ENCODE results near the gene CCDC198.

CCDC198 gene, protein sequence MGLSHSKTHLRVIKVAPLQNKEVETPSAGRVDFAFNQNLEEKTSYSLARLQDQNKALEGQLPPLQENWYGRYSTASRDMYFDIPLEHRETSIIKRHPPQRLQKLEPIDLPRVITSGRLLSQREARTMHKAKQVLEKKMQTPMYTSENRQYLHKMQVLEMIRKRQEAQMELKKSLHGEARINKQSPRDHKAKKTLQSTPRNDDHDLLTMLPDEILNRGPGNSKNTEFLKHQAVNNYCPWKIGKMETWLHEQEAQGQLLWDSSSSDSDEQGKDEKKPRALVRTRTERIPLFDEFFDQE

DNA sequence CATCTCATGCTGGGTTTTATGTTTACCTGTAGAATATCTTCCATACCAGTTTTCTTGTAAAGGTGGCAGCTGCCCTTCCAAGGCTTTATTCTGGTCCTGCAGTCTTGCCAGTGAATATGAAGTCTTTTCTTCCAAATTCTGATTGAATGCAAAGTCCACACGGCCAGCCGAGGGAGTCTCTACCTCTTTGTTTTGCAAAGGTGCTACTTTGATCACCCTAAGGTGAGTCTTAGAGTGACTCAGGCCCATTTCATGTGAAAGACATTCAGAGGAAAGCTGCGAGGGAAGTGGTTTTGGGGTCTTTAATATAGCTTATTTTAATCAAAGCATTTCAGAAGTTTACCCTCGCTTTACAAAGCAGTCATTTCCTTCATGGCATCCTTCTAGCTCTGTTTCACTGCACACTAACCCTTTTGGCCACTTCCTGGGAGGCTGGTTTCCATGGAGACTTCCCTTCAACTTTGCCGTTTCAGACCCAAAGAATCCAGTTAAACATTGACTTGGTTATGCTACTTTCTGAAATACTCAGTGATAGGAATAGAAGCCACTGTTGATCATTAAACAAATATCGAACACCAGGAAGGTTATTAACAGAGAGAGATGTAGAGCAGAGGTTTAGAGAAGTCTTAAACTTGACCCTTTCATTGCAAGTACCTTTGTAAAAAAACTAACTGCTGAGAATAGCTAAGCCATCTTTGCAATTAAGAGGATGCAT, at the start of gene CCDC198:
Gene CCDC198, minus strand, starts transcription at position 391 of the 715 bp plus-strand sequence. Its CDS starts 142 bp downstream, at position 249.
- DNase-seq, result no peak

GRCh38 chr14:57533214-57533613, 39.6 kb upstream of the CCDC198 start:
- no peak for DNase-seq

GRCh38 chr14:57530571-57530970, 36.9 kb upstream of the CCDC198 start:
- no peak for DNase-seq

DNA sequence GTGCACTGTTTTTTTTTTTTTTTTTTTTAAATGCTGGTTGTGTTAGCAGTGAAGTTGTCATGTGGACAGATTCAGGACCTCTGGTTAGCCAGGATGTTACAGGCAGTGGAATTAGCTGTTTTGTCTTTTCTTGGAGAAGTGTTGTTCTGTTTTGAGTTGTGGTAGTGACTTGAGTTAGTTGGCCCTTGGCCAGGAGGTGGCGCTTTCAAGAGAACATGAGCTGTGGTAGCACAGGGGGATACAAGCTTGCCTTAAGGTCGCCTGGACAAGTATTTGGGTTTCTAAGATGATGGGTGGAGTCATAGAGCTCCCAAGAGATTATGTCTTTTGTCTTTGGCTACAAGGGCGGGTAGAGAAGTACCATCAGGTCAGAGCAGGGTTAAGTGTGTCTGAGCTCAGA, 33.3 kb upstream of the CCDC198 start:
- DNase-seq, result no peak

DNA sequence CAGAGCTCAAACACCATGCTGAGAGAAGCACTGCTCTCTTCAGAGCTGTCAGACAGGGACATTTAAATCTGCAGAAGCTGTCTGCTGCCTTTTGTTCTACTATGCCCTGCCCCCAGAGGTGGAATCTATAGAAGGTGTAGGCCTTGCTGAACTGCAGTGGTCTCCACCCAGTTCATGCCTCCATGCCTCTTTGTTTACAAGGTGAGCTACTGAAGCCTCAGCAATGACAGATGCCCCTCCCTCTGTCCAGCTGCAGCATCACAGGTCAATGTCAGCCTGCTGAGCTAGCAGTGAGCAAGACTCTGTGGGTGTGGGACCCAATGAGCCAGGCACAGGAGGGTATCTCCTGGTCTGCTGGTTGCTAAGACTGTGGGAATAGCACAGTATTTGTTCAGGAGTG, 25.4 kb upstream of the CCDC198 start:
- DNase-seq, result no peak

- no peak for DNase-seq
Observed at GRCh38 chr14:57512220-57512619, 18.6 kb upstream of the CCDC198 start.

DNA sequence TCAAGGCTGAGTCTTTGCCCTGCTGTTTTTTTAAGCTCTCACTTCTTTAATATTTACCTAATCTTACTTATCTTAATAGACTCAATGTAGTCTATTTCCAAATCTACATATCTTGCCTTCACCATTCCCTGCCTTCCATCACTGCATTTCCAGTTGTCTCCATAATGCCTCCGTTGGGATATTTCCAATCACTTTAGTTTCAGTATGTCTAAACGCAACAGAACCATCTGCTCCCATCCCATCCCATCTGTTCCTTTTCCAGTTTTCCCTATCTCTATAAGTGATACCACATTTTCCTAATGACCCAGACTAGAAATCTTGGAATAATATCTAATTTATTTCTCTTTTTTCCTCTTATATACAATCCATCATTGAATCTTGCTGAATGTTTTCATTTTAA, 15.1 kb upstream of the CCDC198 start:
- DNase-seq, result no peak

- no peak for DNase-seq
Observed at GRCh38 chr14:57502586-57503254, 9.1 kb upstream of the CCDC198 start.

GRCh38 chr14:57501039-57501557, 7.4 kb upstream of the CCDC198 start:
- DNase-seq, result no peak

DNA sequence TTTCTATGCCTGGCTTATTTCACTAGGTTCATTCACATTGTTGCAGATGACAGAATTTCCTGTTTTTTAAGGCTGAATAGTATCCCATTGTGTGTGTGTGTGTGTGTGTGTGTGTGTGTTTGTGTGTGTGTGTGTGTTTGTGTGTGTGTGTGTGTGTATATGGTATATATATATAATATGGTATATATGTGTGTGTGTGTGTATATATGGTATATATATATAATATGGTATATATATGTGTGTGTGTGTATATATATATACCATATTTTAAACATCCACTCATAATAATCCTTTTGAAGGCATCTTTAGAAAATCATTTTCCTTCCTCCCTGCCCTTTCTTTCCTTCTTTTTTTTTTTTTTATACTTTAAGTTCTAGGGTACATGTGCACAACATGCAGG, 5.0 kb upstream of the CCDC198 start:
- DNase-seq, result no peak

- DNase-seq, result no peak
Observed at GRCh38 chr14:57498035-57498434, 4.4 kb upstream of the CCDC198 start.

DNA sequence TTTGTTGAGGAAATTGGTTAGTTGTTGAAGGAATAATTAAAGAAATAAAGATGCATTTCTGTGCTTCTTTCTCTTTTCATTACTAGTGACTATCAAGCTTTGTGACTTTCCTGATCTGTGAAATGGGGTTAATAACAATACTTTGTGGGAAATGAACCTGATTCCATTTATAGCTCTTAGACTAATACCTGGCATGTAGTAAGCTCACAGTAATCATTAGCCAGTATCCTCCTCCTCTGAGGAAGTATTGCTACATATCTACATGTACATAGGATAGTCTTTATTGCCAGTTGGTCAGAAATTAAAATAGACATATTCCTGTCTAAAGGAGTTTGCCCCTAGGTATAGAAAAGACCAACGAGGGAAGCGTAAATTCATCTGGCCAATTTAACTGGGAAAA, 1.8 kb upstream of the CCDC198 start:
- no peak for DNase-seq

- no peak for DNase-seq
Observed at GRCh38 chr14:57492859-57493258, 798 bp downstream of the CCDC198 start.

DNA sequence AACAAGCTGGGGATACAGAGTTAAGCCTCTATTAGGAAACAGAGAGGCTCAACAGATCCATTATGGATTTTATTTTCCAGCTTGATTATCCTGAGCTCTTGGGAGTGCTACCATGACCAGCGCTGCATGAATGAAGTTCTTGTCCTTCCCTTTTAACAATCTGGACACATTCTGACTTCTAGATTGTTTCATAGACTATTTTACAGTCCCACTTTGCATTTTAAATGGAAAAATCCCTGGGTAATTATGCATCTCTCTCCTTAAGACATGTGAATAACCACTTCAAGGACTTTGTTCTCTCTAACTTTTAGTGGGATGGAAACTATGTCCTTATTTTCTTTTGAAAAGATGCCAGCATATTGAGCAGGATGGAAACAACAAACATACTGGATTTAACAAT, 2.0 kb downstream of the CCDC198 start:
- no peak for DNase-seq

DNA sequence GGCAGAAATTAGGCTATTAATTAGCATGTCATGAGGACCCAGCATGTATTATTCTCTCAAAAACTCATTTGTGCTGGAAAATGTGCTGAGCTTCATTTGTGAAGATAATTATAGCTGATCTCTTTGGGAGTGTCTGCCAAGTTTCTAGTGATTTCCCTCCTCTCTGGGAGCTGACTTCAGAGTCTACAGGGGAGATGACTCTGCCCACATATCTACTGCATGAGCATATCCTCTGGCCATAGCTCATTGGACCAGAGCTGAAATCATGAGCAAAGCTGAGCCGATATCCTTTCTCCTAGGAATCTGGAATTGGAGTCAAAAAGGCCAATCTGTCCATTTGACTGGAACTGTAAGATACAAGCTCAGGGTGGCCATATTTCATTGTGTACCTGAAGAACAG, 5.9 kb downstream of the CCDC198 start:
- no peak for DNase-seq

DNA sequence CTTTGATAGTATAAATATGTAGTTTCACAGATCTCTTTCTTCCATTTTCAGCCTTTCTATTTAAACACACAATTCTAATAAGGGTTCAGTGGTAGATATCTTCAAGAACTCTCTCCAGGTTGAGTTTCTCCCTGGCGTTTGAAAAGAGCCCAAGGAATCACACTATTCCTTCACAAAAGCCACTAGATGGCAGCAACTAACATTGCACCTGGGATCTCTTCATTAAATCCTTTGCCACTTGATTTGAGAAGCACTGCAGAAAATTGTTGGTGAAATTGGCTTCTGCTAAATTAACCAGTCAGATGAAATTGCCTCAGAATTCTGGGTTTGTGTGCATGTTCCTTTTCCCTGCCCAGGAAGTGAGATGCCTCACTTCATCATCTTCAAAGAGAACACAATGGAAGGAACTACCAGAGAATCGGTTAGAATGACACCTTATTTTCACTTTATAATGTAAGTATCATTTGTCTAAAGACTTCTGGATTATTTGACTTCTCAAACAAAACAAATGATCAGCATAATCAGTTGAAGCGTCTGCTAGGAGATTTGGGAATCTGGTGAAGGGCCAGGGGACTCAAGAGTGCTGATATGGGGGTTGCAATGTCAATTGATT, 6.8 kb downstream of the CCDC198 start:
- DNase-seq, result no peak

DNA sequence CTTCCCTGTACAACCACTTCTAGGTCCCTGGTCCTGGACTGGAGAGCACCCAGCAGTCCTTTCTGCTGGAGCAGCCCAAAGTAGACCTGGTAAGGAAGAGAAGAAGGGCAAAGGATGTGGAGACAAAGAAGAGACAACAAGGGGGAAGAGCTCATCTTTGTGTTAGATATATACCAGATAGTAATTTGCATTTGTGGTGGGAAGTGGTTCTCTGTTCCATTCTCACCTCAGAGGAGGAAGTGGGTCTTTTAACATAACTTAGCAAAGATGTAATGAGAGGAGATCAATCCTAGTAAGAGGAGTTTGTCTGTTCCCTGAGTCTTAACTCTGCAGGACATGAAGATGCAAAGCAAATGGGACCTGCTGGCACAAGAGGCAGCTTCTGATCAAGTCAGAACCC, 8.0 kb downstream of the CCDC198 start:
- DNase-seq, result no peak

GRCh38 chr14:57482120-57482519, 11.5 kb downstream of the CCDC198 start:
- DNase-seq, result no peak

DNA sequence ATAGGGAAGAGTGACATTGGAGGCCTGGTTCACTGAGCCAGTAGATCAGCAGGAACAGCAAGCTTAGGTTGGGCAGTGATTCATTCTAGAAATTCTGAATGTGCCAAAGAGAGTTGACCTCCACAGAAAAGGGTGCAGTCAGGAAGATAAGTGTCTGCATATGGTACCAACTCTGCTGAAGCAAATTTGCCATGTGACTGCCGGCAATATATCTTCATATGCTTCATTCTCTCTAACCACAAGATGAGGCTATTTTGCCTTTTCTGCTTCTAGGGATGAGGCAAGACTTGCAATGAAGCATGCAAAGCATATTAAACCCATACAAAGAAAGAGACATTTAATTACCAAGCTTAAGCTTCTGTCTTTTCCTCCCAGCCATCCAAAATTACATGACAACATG, 13.6 kb downstream of the CCDC198 start:
- no peak for DNase-seq

- no peak for DNase-seq
Observed at GRCh38 chr14:57479197-57479596, 14.5 kb downstream of the CCDC198 start.

DNA sequence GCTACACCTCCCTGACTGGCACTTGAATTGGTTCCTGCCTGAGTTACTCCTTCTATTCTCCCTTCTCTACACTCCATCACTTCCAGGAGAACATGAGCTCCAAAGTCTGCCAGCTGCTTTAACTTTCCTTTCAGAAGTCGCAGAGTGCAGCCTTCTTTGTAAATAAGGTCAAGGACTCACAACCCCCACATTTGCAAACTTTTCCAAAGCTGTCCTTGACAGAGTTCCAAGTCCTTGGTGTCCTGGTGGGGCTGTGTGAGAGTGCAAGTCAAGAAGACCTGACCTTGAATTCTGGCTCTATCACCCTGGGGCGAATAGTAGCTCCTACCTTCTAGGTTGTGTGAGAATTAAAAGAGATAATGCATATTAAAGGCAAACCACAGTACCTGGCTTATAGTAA, 15.6 kb downstream of the CCDC198 start:
- DNase-seq, result no peak

DNA sequence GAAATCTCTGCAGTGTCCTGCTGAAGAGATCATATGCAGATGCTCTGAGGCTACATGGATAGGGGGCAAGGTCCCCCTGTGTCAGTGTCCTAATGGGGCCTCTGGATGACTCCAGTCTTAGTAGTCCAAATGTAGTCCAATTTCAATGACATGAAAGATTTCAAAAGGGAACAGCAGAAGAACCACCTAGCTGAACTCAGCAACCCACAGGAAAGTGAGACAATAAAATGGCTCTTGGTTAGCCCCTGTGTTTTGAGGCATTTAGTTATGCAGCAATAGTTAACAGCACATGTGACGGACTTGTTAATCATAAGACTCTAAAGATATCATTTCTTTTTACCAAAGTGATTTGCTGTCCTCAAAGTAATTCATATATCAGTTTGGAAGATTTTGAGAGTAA, 22.7 kb downstream of the CCDC198 start:
- no peak for DNase-seq

GRCh38 chr14:57464008-57464730, 29.5 kb downstream of the CCDC198 start:
- DNase-seq, result no peak

All from activated CD4-positive, alpha-beta T cell treated with anti-CD3 and anti-CD28 coated beads for 4 hours (primary cell).